ENCODE measurements around the gene TMEM116. TPM values are rescaled to one million over a fixed set of nuclear protein-coding genes. Genes with fewer than 3 reads are reported as not detected.
A peak's percentile ranks its signal among the peaks of the same experiment; 100 is the strongest.
"Not testable (repeated sequence)": the region's sequence is repeated elsewhere in the genome, so short reads cannot be mapped to it uniquely, and the experiment has no call there.

The TMEM116 gene
- 10 to 100 TPM in 7 of 10 donors, 1 to 10 TPM in 3; 9.4 to 15.2 (median 11.5) TPM for polyA plus RNA-seq (ENCODE audit: insufficient read length in 10 of 10)
- long read RNA-seq, donor 1, partial matches to known transcripts: 0 of 1 reads
- long read RNA-seq, donor 1, other reads (novel, unspliced or antisense): 0 of 1 reads
- long read RNA-seq, donor 2, partial matches to known transcripts: 0 of 1 reads
- long read RNA-seq, donor 2, other reads (novel, unspliced or antisense): 0 of 1 reads
- long read RNA-seq, donor 3: 0 reads
- long read RNA-seq, donor 4: 0 reads
- long read RNA-seq, donor 5, partial matches to known transcripts: 0 of 1 reads
- long read RNA-seq, donor 5, other reads (novel, unspliced or antisense): 0 of 1 reads
- long read RNA-seq, donor 6, partial matches to known transcripts: 47 of 134 reads
- long read RNA-seq, donor 6, other reads (novel, unspliced or antisense): 84 of 134 reads
- long read RNA-seq, donor 7: 0 reads
- long read RNA-seq, donor 8, partial matches to known transcripts: 0 of 1 reads
- long read RNA-seq, donor 8, other reads (novel, unspliced or antisense): 0 of 1 reads
- long read RNA-seq, donor 9: 0 reads

DNA sequence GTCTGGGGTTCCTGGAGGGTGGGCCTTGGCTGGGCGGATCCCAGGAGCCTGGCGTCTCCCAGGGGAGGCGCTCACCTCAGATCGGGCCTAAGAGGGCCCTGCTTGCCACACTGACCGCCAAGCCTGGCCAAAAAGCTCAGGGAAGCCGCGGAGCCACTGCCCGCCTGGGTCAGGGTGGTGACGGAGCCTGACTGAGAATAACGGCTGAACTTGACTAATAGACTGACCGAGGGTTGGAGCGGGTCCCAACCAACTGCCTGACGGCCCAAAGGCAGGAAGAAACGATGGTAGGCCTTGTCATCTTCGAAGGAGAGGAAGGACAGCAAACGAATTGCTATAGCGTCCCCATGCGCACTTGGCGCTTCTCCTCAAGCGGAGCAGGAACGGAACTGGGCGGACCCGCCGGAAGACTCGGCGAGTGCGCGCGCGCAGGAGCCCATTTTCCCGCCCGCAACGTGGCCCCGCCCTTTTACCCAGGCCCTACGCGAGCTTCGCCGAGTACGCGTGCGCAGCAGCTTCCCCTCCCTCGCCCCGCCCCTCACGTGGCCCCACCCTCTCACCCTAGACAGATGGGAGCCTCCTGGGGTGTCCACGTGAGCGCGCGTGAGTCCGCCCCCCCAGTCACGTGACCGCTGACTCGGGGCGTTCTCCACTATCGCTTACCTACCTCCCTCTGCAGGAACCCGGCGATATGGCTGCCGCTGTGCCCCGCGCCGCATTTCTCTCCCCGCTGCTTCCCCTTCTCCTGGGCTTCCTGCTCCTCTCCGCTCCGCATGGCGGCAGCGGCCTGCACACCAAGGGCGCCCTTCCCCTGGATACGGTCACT is at the start of gene TMEM116, which contains the start of gene ERP29:
TMEM116 (minus strand) TSS at position 391 of the 826 bp plus-strand sequence. CDS start 7,895 bp downstream, outside the sequence.
ERP29 (plus strand) TSS at position 652 of the 826 bp plus-strand sequence; CDS start at position 692, 40 bp downstream.
- DNase-seq: peak; percentile 99

DNA sequence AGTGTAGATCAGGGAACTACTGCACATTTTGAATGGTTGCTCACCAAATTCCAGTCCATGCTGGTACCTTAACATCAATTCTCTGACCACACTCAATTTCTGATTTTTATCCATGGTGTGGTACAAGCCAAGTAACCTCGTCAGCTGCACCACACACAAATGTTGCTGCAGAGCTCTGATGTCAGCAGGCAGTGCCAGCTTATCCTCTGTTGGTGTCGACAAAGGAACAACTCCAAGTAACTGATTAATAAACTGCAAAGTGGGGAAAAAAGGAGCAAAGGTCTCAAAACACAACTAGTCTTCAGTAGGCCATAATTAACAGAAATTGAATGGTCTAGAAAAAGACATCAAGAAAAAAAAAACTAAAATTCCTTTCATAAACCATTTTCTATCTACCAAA is 48.2 kb upstream of the TMEM116 start:
- no peak for DNase-seq

DNA sequence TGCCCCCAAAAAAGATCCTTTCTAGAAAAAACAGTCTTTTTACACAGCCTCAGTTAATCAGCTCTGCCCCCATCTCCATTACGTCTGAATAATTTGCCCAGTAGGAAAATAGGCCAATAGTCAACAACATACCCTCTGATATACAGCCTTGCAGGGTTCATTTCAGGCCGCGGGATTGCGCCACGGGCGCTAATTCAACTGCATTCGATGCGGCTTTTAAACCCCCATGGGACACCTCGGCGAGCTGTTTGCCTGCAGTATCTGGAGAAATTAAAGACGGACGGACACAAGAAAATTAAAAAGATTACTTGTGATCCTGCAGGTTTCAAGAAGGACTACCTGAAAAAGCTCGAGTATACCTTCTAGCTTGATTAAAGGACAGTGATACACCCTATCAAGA is 36.4 kb upstream of the TMEM116 start:
- no peak for DNase-seq

DNA sequence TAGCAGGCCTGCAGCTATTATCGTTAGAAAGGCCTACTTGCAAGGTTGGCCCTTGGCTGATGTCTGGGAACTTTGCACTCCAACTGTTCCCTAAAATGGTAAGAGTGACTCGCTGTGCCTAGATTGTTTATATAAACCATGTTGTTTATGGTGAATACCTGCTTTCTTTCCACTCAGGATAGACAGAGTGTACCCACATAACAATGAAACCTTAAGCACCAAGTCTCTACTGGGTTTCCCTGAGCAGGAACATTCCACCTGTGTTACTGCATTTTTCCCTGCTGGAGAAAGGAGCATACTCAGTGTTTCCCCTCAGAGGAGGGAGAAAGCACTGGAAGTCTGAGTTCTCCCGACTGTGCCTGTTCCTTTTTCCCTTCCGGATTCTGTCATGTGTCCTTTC is 33.0 kb upstream of the TMEM116 start:
- DNase-seq: no peak

DNA sequence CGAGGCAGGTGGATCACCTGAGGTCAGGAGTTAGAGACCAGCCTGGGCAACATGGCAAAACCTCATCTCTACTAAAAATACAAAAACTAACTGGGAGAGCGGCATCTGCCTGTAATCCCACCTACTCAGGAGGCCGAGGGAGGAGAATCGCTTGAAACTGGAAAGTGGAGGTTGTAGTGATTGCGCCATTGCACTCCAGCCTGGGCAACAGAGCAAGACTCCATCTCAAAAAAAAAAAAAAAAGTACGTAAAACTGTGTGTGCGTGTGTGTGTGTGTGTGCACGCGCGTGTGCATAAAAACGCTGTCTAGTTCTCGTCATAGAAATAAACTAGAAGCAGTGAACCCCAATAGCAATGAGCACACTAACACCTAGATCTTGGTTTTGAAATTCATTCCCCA is 23.6 kb upstream of the TMEM116 start:
- DNase-seq: not testable (repeated sequence)

DNA sequence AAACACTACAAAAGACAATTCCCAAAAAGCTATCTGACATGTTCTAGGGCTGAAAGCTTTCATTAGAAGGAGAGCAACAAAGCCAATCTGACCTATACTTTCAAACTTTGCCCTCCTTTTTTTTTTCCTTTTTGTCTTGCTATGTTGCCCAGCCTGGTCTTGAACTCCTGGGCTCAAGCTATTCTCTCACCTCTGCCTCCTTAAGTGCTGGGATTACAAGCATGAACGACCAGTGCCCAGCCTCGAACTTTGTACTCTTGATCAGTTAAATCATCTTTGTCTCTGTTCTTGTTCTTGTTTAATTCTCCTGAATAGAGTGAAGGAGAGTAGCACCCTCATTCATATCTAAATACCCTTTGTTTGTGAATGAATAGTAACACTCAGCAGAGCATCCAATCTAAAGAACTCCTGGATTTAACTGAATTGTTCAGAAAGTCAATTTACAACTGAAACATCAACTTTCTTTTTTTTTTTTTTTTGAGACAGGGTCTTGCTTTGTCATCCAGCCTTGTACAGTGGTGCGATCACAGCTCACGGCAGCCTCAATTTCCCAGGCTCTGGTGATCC is 22.3 kb upstream of the TMEM116 start:
- DNase-seq: no peak

DNA sequence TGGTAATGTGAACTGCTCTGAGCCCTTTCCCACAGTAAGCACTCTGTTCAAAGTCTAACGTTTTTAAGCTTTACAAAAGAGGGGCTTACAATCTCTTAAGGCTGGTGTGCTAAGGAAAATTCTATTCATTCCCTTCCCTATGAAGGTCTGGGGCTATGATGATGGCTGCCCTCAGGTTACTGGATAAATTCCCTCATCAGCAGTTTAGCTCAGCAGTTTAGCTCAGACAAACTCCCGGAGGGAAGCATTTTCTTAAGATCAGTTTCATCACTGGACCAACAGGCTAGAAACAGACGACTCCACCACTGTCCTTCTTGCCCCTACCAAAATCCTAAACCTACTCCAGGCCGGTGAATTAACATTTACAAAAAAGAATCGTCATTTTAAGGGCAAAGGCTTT is 19.3 kb upstream of the TMEM116 start:
- DNase-seq: no peak

DNA sequence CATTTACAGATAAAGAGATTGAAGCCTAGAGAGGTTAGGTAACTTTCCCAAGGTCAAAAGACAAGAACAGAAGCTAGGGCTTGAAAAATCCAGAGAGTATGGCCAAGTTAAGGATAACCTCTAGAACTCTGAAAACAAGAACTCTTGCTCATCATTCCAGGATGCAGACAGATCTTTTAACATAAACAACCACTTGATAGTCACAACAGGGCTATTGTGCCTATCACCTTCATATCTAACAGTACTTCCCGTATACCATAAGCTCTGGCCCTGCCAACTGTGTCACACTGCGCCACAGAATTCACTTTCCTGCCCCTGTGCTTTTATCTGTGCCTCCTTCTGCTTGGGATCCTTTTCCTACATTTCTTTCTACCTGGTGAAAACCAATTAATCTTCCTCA is 18.5 kb upstream of the TMEM116 start:
- DNase-seq: no peak

DNA sequence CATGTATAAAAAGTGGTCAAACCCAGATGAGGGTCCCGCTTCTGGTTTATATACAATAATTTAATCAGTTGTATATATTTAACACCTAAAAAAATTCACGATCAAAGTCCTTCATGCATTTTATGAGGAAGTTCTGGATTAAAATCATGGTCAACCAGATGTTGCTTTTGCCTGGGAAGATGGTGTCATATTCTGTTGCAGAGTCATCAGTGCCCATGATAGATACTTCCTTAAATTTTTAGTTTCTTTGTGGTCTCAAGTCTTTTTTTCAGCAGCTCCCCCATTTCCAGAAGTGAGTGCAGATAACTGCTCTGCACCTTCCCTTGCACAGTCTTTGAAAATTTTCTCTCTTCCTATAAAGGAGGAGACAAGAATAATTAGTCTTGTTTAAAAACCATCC is 16.3 kb upstream of the TMEM116 start:
- DNase-seq: no peak

DNA sequence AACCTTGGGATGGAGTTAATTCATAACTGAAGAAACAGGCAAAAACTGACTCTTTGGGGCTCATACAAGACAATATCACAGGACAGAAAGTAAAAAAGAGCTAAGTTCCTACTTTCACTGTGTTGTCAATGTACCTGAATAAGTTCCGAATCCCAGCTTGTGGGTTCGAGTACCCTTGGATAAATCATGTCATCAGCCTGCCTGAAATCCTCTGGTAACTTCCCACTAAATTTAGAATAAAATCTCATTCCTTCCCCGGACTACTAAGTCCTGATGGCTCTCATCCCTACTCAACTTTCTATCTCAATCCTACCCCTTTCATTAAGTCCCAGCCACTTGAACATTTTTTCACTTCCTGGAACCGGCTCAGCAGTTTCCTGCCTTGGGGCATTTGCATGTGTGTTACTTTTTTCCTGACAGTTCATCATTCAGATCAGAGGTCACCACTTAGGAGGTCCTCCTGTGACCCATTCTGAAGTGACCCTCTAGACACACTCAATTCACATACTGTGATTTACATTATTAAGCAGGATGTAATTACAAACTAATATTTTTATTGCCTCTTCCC is 12.9 kb upstream of the TMEM116 start:
- DNase-seq: no peak

DNA sequence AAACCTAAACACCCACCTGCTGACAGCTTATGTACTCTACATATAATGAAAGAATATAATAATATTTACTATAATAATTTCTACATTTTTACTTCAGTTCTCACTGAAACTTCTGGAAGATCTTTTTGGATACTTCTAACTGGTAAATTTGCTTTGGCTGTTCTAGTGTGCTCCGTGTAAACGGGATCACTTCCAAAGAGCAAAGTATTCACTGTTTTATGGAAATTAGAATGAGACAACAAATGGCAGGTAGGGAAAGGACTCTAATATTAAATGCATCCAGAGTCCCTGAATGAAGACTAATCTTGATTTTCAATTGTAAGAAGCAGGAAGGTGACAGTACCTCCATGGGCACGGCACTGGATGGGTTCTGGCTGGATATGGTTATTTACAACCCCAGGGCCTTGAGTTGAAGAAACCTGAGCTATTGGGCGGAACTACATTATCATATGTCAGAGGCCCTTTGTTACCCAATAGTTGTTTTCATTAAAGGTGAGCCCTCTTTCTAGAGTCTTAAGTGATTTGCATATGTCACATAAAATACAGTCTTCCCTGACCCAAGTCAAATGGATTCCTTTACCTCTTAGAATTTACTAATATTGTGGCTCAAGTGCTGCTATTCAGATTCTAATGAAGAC is 10.9 kb upstream of the TMEM116 start:
- no peak for DNase-seq

DNA sequence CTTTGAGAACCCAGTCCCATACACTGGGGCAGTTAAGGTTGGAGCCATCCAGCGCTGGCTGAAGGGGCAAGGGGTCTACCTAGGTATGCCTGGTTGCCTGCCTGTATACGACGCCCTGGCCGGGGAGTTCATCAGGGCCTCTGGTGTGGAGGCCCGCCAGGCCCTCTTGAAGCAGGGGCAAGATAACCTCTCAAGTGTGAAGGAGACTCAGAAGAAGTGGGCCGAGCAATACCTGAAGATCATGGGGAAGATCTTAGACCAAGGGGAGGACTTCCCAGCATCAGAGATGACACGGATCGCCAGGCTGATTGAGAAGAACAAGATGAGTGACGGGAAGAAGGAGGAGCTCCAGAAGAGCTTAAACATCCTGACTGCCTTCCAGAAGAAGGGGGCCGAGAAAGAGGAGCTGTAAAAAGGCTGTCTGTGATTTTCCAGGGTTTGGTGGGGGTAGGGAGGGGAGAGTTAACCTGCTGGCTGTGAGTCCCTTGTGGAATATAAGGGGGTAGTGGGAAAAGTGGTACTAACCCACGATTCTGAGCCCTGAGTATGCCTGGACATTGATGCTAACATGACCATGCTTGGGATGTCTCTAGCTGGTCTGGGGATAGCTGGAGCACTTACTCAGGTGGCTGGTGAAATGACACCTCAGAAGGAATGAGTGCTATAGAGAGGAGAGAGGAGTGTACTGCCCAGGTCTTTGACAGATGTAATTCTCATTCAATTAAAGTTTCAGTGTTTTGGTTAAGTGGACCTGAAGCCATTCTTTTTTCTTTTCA is 9.5 kb upstream of the TMEM116 start:
- no peak for DNase-seq

DNA sequence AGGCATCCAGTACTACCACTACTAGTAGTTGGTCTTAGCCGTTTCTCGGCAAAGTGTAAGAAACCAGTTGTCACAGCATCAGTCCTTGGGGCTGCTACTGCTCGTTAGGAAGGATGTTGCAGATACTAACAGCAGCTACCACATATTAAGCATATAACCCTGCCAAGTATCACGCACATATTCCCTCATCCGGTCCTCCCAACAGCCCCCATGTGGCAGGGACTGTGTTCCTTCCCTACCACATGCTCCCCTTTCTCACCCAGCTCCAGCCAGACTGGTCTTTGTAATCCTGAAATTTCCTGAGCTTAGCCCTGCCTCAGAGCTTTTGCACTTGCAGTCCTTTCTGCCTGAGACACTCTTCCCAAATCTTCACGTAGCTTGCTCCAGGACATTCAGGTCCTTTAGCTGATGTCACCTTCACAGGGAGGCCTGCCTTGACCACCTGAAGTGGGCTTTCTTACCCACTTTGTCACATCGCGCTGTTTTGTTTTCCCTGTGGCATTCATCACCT is 8.0 kb upstream of the TMEM116 start:
- DNase-seq: no peak

DNA sequence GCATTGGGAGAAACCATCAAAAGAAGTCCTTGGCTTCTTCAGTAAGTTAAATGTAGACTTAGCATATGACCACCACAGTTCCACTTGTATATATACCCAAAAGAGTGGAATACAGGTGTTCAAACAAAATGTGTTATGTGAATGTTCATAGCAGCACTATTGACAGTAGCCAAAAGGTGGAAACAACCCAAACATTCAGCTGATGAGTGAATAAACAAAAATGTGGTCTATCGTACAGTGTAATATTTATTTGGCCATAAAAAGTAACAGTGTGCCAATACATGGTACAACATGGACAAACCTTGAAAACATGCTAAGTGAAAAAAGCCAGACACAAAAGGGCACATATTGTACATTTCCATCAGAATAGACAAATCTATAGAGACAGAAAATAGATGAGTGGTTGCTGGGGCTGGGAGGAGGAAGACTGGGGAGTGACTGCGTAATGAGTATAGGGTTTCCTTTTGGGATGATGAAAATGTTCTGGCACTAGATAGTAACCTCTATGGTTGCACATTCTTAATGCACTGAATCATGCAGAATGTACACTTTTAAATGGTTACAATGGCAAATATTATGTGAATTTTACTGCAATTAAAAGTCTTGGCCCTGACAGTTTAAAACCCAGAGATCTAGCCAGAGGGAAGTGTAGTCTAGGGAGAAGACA is 5.7 kb upstream of the TMEM116 start:
- DNase-seq: peak in 1 of 3 donors; percentile 61

DNA sequence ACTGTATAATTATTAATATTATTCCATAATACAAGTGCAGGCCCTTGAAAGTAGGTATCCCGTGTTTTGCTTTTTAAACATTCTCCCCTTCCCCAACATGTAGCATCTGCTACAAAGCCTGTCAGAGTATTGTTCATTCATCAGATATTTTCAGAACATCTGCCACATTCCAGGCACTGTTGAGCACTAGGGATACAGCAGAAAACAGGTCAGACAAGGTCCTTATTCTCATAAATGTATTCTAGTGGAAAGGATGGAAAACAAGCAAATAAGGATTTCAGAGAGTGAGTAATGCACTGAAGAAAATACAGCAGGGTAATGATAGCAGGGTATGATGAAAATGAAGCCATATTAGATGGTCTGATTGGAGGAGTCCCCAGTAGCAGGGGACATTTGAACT is 4.1 kb upstream of the TMEM116 start:
- no peak for DNase-seq

DNA sequence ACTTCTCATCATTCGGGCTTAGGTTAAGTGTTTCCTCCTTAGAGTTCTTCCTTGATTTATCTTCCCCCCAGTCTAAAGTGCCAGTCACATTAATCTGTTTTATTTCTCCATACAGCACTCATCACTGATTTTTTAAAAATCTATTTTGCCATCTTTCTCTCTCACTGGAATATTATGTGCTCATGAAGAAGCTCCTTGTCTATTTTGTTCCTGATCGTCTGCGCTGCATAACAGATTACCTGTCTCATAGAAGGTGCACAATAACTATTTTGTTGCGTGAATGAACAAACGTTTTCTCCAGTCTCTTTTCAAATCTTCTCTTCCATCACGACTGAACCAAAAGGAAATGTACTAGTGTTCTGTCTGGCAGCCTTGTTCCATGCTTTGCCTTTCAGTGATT is 3.0 kb upstream of the TMEM116 start:
- no peak for DNase-seq

DNA sequence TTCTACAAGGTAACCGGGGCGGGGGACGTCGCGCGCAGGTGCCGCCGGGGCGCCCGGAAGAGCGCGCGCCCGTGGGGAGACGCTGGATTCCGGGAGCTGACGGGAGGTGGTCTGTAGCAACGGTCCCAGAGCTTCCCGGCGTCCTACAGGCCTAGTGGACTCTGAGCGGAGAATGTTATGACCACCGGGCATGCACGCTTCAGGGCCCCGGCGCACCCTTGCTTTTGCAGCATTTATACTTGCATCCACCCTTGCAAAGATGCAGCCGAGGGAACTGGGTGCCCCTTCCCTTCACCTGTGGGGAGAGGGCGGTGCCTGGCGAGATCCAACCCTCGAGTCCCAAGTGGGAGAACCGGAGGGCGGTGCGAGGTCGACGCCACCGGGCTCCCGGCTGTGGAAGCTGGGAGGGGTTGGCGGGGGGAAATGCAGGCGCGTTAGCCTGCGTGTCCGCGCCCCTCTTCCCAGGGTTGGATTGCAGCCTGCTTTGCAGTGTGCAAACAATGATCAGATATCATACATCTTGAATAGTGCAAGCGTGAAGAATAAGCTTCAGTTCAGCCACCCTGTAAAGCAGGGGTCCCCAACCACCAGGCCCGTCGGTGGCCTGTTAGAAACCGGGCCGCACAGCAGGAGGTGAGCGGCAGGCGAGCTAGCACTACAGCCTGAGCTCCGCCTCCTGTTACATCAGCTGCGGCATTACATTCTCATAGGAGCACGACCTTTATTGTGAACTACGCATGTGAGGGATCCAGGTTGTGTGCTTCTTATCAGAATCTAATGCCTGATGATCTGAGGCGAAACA is 837 bp upstream of the TMEM116 start:
- DNase-seq: peak; percentile 30 to 78 (median 35)

DNA sequence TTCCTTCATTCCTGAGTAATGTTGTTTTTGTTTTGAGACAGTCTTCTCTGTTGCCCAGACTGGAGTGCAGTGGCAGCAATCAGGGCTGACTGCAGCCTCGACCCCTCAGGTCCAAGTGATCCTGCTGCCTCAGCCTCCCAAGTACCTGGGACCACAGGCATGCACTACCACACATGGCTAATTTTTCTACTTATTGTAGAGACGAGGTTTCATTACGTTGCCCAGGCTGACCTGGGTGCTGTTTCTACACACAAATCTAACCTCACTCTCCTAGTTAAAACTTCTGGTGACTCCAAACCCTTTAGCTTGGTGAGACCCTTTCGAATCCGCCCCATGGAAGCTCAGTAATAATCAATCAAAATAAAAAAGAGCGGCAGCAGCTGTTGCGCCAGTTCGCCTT is 1.3 kb downstream of the TMEM116 start:
- no peak for DNase-seq
